Breast epithelium (tissue), 4 donors: Measurements from ENCODE around the gene PARVB. TPM values are rescaled to one million over a fixed set of nuclear protein-coding genes. Genes with fewer than 3 reads are reported as not detected.

Source experiments
- DNase-seq, 2 donors: peaks; one replicate each; pipeline ENCODE4 v3.0.0-alpha.2; 2019; ENCODE audit warnings: low spot score in 2 of 2
- H3K27ac ChIP-seq, 2 donors: fragments of 200-600 bp; sonication (generic) in 1 of 2; one replicate each; pipeline ENCODE4 v1.5.1; 2016 to 2019; ENCODE audit warnings: mild to moderate bottlenecking in 1 of 2
- H3K27me3 ChIP-seq, 2 donors: fragments of 200-600 bp; sonication (generic) in 1 of 2; one replicate each; pipeline versions ENCODE4 v1.5.1 to v1.6.0; 2017 to 2019; ENCODE audit warnings: control low read depth in 1 of 2, mild to moderate bottlenecking in 1 of 2
- H3K36me3 ChIP-seq: fragments of 200-600 bp; one replicate; pipeline ENCODE4 v1.5.1; 2019
- H3K4me1 ChIP-seq, 2 donors: fragments of 200-600 bp; sonication (generic); one replicate each; pipeline ENCODE4 v1.5.1; 2016 to 2019; ENCODE audit warnings: control low read depth in 1 of 2
- H3K4me3 ChIP-seq, 3 donors: fragments of 200-600 bp; sonication (generic); 1 replicate in 2 of 3; 2 replicates in 1 of 3; pipeline ENCODE4 v1.5.1; 2016 to 2019; ENCODE audit warnings: mild to moderate bottlenecking in 3 of 3, moderate library complexity in 2 of 3
- H3K9me3 ChIP-seq, 2 donors: fragments of 200-600 bp; sonication (generic) in 1 of 2; one replicate each; pipeline ENCODE4 v1.5.1; 2016 to 2019; ENCODE audit warnings: control low read depth in 1 of 2
- CTCF ChIP-seq, 3 donors: fragments of 450-650 bp; IDR thresholded peaks; one replicate each; pipeline ENCODE4 v1.5.1; 2016 to 2017; ENCODE audit warnings: antibody characterized with exemption in 3 of 3, mild to moderate bottlenecking in 3 of 3, moderate library complexity in 3 of 3
- POLR2A ChIP-seq: fragments of 450-650 bp; IDR thresholded peaks from one replicate; pipeline ENCODE4 v1.6.1; 2016; ENCODE audit warnings: antibody characterized with exemption, mild to moderate bottlenecking, moderate library complexity
- POLR2AphosphoS5 ChIP-seq, 3 donors: sonication (generic); formaldehyde crosslinking; IDR thresholded peaks; one replicate each; pipeline ENCODE4 v1.6.1; 2017; ENCODE audit warnings: antibody characterized with exemption in 3 of 3
- intact Hi-C: fragments of 100-400 bp; cut with DNase I; formaldehyde crosslinking; loops from one replicate; pipeline ENCODE4 v1.15.1; 2023; ENCODE audit warnings: low total_unique reads
- total RNA-seq, 3 donors: library from RNA; depleted of rRNA; stranded (reverse); fragments of >200 nt; gene quantifications; one replicate each; pipeline ENCODE4 v1.1.0, GENCODE V29; 2016

PARVB gene
- total RNA-seq, 3 donors from 2014 or later = 12.3 to 57.6 (median 21.6) TPM

DNA sequence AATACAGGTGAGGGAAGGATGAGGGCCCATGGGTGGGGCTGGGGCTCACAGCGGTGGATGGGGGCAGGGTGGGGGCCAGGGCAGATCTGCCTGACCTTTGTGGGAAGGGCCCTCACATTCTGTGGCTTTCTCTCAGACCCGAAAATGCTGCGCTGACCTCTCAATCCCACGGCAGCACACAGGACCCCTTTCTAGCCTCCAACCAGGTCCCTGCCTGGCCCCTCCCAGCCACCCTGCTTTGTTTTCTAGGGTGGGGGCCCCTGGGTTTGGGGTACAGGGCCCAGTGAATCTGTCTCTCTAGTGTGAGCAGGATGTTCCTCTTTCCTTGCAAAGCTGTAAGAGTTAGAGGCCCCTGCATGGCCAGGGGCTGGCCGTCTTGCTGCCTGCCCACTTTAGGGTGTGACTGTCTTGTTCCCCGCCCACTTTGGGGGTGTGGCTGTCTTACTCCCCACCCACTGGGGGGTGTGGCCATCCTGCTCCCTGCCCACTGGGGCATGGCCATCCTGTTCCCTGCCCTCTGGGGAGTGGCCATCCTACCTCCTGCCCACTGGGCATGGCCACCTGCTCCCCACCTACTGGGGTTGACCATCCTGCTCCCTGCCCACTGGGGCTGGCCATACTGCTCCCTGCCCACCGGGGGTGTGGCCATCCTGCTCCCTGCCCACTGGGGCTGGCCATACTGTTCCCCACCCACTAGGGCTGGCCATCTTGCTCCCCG, 168.2 kb downstream of the PARVB start:
- TF ChIP-seq CTCF (IDR thresholded peaks at IDR 0.05) (no peak), POLR2AphosphoS5 (IDR thresholded peaks at IDR 0.05) (no peak), POLR2A (no peak)
- H3K4me1 ChIP-seq = no peaks in the 10 kb centered on the region
- DNase-seq = no peak
- peaks cover 0 to 3% of the 10 kb centered on the region in 2 donors for H3K9me3 ChIP-seq
- no peak overlapping the region for H3K27ac ChIP-seq
- peaks cover 0 to 34% of the 10 kb centered on the region in 2 donors for H3K27me3 ChIP-seq
- H3K36me3 ChIP-seq = no peaks in the 10 kb centered on the region
- H3K4me3 ChIP-seq = no peak overlapping the region
- intact Hi-C loops = loop anchor here (10.0 kb wide), 1 partner anchor 1193 kb away; no protein-coding TSS in a partner anchor

- no peaks in the 10 kb centered on the region for H3K36me3 ChIP-seq
- DNase-seq = no peak
- no peak overlapping the region for H3K4me3 ChIP-seq
- peaks cover 0 to 3% of the 10 kb centered on the region in 2 donors for H3K9me3 ChIP-seq
- intact Hi-C loops = loop anchor here (10.0 kb wide), 1 partner anchor 1192 kb away; no protein-coding TSS in a partner anchor
- peaks cover 0 to 36% of the 10 kb centered on the region in 2 donors for H3K27me3 ChIP-seq
- no peaks in the 10 kb centered on the region for H3K4me1 ChIP-seq
- TF ChIP-seq CTCF (IDR thresholded peaks at IDR 0.05) (no peak), POLR2AphosphoS5 (IDR thresholded peaks at IDR 0.05) (no peak), POLR2A (no peak)
- H3K27ac ChIP-seq = no peak overlapping the region
Observed at GRCh38 chr22:44192816-44193534, 168.9 kb downstream of the PARVB start.

DNA sequence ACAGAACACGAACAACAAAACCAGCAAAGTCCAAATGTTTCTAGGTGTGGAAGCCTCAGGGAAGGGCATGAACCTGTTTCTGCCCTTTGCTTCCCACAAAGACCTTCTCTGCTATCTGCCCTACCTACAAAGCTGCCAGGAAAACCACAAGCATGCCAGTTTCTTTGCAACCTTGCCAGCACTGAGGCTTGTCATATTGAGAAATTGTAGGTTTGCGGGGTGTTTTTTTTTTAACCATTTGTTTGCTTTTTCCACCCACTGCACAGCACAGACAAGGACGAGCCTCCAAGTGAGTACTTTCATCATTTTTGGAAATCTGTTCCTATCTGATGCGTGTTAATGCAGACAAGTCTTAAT, 169.4 kb downstream of the PARVB start:
- intact Hi-C loops = loop anchor here (10.0 kb wide), 1 partner anchor 1191 kb away; no protein-coding TSS in a partner anchor
- Histone ChIP-seq H3K9me3 (peaks cover 0 to 3% of the 10 kb centered on the region in 2 donors), H3K27me3 (peaks cover 0 to 36% of the 10 kb centered on the region in 2 donors), H3K4me1 (no peaks in the 10 kb centered on the region), H3K27ac (no peak overlapping the region), H3K4me3 (no peak overlapping the region), H3K36me3 (no peaks in the 10 kb centered on the region)
- DNase-seq = no peak
- TF ChIP-seq POLR2A (no peak), POLR2AphosphoS5 (IDR thresholded peaks at IDR 0.05) (no peak), CTCF (IDR thresholded peaks at IDR 0.05) (no peak)

DNA sequence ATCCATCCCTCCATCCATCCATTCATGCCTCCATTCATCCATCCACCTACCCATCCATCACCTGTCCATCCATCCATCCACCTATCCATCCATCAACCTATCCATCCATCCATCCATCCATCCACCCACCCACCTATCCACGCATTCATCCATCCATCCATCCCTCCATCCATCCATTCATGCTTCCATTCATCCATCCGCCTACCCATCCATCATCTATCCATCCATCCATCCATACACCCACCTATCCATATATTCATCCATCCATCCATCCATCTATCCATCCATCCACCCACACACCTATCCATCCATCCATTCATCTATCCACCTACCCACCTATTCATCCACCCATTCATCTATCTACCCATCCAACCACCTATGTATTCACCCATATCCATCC, 170.5 kb downstream of the PARVB start:
- no peak for TF ChIP-seq POLR2AphosphoS5 (IDR thresholded peaks at IDR 0.05)
- no peak for TF ChIP-seq CTCF (IDR thresholded peaks at IDR 0.05)
- TF ChIP-seq POLR2A = no peak
- intact Hi-C loops = loop anchor here (10.0 kb wide), 1 partner anchor 1190 kb away; no protein-coding TSS in a partner anchor

More for the DNA sequence above, 170.5 kb downstream of the PARVB start:
- Histone ChIP-seq H3K36me3 (no peaks in the 10 kb centered on the region), H3K9me3 (peaks cover 0 to 3% of the 10 kb centered on the region in 2 donors), H3K4me1 (no peaks in the 10 kb centered on the region), H3K27me3 (peaks cover 0 to 39% of the 10 kb centered on the region in 2 donors), H3K27ac (no peak overlapping the region), H3K4me3 (no peak overlapping the region)
- DNase-seq = no peak
